Activated CD4-positive, alpha-beta T cell treated with anti-CD3 and anti-CD28 coated beads, Interleukin-2, amount 50 U/mL, for 24 hours (primary cell): ENCODE measurements around the gene BCL2.
"Not testable (repeated sequence)": the region's sequence is repeated elsewhere in the genome, so short reads cannot be mapped to it uniquely, and the experiment has no call there.

Experiments used
- DNase-seq, 2 donors: peaks; one replicate each; pipeline ENCODE4 v3.0.0-alpha.2; 2020; ENCODE audit warnings: low read depth in 1 of 2, low spot score in 1 of 2

BCL2 gene

DNA sequence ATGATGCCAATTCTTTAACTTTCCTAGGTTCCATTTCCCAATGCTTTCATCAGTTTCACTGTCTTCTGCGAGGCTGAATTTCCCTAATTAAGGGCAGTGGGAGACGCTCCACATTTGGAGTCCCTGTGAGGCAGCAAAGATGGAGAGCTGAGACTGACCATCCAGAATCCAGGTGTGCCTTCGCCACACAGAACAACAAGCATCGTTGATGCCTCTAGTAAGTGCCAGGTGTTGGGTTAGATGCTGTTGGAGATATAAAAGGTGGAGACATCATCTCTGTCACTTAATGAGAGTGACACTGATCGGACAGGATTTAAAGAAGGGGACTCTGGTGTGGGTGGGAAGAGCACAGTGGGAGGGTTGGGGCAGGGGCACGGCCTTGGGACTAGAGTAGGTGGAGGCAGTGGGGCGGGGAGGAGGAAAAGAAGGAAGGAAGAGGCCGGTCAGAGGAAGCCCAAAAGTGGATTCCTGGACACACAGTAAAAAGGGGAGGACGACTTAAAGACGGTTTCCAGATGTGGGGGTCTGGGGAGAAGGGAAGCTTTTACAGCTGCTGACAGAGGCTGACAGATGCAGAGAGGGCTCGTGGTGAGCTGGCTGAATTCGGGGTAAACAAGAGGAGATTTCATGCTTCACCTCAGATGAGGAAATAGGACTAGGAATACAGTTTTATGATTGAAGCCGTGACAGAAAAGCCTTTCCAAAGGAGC, 113.0 kb downstream of the BCL2 start:
- no peak for DNase-seq

DNA sequence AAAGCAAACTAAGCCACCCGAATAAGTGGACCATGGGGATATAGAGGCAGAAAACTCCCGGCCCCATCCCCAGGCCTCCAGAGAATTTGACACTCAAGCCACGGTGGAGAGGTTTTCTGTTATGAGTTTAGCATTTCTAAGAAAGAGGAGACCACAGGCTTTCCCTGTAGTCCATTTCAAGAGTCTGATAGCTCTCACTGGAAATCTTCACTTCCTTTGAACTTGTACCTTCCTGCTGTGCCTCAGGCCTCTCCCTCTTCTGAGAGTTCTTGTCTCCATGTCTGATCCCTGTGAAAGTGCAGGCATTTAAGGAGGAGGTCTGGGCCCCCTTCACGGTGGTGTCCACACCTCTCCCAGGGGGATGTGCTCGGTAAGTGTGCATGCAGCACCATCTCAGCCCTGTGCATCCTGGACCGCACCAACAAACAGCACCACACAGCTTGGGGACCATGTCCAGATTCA, 113.7 kb downstream of the BCL2 start:
- no peak for DNase-seq

DNA sequence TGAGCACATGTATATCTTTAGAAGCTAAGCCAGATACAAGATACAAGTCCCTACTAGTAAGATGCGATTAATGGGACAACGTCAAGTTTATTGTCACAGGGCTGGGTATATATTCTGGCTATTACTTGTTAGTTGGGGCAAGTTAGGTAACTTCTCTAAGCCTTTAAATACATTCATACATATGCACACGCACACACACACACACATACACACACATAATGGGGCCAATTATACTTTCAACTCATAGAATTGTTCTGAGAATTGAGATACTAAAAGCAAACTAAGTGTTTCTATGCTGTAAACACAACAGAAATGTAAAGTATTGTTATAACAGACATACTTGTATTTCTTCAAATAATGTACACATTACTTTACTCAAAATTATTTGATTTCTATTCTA, 116.1 kb downstream of the BCL2 start:
- no peak for DNase-seq

- no peak for DNase-seq
These were observed 116.7 kb downstream of the BCL2 start for GRCh38 chr18:63202828-63203227.

- DNase-seq = not testable (repeated sequence)
These were observed 118.1 kb downstream of the BCL2 start for GRCh38 chr18:63201456-63201855.

DNA sequence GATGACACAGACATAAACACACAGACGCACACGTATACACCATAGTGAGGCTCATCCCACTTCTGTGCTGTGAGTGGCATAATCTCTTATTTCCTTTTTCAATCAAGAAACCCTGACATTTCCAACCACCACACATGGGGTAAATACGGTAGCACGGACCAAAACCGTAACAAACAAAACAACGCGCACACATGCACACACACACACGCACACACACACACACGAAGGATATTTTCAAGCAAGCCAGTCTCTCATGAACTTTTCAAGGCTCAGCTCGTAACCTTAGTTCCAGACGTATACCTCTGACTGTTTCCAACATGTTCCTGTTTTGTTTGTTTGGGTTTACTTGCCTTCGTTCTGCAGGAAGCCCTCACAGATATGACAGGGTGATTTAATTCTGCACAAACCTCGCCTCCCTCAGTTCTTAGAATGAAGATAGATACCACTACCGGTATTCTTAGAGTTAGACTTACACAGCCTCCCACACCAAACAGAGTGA, 119.8 kb downstream of the BCL2 start:
- peak in 1 of 2 donors; percentile 36 for DNase-seq

- DNase-seq = no peak
These were observed 120.5 kb downstream of the BCL2 start for GRCh38 chr18:63198868-63199742.

DNA sequence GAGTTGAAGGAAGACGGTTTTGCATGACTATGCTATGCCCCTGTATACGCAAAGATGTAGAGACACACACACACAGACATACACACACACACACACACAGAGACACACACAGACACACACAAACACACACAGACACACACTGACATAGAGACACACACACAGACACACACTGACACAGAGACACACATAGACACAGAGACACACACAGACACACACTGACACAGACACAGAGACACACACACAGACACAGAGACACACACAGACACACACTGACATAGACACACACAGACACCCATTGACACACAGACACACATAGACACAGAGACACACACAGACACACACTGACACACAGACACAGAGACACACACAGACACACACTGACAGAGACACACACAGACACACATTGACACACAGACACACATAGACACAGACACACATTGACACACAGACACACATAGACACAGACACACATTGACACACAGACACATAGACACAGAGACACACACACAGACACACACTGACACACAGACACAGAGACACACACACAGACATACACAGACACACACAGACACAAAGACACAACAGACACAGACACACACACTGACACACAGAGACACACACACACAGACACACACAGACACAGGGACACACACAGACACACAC, 121.3 kb downstream of the BCL2 start:
- no peak for DNase-seq

DNA sequence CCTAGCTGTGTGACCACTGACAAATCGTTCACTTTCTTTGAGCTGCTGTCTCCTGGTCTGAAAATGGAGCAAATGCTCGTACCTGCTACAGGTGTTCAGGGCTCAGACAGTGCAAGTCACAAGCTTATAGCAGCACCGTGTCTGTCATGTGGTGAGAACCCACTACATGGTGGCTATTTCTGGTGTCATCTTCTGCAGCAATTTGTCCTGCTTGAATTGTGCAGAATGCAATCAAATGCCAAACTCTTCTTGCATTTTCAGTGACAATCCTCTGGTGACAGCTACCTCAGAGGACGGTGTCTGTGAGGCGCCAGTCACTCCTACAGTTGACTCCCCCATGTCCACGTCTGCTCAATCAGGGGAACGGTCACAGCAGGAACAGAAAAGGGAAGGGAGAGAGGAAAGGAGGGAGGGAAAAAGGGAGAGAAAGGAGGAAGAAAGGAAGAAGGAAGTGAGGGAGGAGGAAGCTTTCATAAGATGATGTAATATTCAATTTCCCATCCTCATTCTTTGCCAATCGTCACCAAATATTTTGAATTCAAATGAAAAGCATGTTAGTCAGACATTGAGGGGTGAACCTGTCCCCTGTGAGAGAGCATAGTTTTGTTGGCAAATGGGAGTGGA, 122.2 kb downstream of the BCL2 start:
- DNase-seq = no peak

GRCh38 chr18:63195326-63196159, 124.0 kb downstream of the BCL2 start:
- no peak for DNase-seq

GRCh38 chr18:63192885-63193349, 126.7 kb downstream of the BCL2 start:
- DNase-seq = no peak

GRCh38 chr18:63192126-63192884, 127.3 kb downstream of the BCL2 start:
- no peak for DNase-seq

- DNase-seq = no peak
These were observed 128.2 kb downstream of the BCL2 start for GRCh38 chr18:63191413-63191812.

DNA sequence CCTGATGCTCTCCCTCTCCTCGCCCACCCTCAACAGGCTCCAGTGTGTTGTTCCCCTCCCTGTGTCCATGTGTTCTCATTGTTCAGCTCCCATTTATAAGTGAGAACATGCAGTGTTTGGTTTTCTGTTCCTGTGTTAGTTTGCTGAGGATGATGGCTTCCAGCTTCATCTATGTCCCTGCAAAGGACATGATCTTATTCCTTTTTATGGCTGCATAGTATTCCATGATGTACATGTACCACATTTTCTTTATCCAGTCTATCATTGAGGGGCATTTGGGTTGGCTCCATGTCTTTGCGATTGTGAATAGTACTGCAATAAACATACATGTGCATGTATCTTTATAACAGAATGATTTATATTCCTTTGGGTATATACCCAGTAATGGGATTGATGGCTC, 128.7 kb downstream of the BCL2 start:
- DNase-seq = not testable (repeated sequence)

DNA sequence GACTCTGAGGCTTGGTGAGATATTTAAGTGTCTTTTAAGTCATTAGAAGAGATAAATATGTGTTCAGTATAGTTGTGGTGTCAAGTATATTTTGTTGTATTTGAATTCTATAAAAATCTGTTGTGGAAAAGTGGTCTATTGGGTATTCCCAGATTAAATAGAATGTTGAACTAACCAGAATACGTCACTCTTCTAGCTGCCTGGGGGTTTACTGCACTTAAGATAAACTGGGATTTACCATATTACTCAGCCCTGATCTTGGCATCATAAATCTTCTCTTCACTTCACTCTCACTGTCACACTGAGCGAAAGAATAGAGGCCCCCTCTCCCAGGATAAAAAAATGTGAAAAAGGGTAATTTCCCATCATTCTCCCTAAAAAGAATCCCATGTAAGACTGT, 129.8 kb downstream of the BCL2 start:
- no peak for DNase-seq

DNA sequence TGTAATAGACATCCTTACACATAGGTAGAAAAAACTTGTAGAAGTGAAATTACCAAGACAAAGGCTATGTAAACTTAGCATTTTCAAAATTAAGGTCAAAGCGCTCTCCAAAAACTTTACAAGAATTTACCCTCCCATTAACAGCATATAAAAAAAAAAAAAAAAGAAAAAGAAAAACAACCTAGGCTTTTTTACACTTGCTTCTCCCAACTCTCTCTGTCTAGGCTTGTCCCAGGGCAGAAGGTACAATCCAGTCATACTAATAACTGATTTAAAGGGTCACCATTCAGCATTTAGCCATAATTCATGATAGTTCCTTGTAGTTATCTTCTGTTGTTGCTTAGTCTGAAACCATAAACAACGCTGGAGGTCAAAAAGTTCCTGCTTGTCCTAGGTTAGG, 130.5 kb downstream of the BCL2 start:
- DNase-seq = no peak

DNA sequence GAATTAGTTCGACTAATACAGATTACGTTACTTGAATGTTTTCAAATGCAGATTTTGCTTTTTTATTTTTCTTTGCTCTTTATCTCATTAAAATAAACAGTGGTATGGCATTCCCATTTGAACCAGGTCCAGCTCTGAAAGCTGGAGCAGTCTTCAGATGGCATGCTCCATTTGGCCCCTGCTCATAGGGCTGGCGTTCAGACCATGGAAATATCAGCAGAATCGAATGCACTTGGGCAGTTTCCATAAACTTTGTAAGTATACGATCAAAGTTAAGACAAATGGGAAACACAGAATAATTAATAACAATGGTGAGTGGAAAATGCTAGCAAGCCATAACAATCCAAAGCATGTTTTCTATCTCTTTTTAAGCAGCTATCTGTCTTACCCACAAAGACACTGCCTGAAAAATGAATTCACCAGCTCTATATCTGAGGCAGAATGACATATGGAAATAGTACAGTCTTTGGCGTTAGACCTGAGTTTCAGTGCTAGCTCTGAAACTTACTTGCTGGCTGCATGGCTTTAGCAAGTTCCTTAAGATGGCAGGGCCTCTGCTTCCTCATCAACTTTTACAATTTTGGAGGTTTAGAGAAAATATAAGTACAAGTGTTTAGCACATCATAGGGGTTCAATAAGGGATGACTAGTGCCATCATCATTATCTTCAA, 131.6 kb downstream of the BCL2 start:
- no peak for DNase-seq

DNA sequence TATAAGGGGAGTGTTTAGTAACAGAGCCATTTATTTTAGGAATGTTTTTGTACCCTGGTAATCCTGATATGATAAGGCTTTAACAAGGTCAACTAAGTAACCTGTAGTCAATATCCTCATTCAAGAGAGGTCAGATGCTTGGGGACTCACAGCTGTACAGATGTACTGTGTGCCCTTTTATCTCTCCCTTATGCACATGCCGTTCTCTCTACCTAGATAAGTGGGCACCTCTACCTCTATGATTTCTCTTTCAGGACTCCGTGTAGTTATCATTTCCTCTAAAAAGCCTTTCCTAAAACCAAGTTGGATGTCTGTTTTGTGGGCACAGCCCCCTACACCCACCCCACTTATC, 132.4 kb downstream of the BCL2 start:
- no peak for DNase-seq
